GM19452 (cell line): Measurements from ENCODE around the gene ZNF677.
A peak's percentile ranks its signal among the peaks of the same experiment; 100 is the strongest.
"Not testable (repeated sequence)": the region's sequence is repeated elsewhere in the genome, so short reads cannot be mapped to it uniquely, and the experiment has no call there.

Experiments used
- ATAC-seq: cut with Tn5 transposase; IDR thresholded peaks from one replicate; pipeline ENCODE4 v1.9.1; 2021; ENCODE audit not compliant: unreplicated experiment

The ZNF677 gene

DNA sequence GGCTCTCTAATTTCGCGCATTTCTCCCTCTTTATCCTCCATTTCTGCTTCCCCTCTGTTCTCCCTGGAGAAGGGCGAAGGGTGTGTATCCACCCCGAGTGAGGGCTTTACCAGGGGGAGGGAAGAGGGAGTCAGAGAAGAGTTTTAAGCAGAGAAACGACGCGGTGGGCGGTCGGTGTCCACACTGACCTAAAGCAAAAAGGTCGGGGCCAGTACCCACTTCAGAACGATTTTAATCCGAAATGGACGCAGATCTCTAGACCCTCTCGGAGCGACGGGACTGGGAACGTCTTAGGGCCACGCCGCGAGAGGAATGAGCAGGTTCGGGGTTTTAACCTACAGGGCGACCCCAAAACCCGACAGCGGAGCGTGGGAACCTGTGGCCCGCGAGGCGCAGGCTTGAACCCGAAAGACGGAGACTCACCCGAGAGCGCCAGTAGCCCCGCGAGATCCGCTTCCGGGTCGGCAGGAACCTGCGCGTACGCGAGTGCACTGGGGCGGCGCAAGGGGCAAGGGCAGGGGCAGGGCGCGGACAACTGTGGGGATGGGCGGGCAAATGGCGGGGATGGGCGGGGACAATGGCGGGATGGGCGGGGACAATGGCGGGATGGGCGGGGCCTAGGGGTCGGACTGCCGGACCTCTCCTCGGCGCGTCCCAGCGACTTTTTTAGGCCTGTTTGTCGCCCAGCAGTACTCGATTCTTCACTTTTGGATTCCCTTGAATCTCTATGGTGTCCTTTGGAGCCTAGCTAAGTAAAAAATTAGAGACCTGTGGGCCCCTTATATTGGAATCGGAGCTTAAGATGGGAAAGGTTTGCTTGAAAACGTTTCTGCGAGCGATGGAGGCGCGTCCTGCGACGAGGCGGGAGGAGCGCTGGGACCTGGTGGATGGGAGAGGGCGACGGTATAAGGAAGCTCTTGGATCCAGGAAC, at the start of gene ZNF677:
TSS of gene ZNF677 (minus strand) at position 463 of the 931 bp plus-strand sequence. CDS start 3,323 bp downstream, outside the sequence.
- no peak for ATAC-seq

DNA sequence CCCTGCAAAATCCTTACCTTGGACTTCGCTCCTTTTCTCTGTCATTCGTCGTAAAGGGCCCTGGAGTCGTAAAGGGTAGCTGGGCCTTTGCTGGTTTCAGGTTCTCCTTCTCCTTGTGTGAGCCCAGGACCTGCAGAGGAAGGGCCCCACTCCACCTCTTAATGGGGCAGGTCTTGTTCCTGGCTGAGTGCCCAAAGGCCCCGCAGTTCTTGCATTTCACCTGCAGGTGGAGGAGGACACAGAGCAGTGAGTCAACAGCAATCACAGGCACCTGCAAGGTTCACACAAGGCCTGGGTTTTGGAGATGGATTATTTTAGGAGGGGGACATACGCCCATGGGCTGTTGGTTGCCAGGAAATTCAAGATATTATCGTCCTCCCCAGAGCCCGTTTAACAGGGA, 46.7 kb upstream of the ZNF677 start:
- ATAC-seq: not testable (repeated sequence)

- no peak for ATAC-seq
Observed at GRCh38 chr19:53294786-53295441, 40.2 kb upstream of the ZNF677 start.

DNA sequence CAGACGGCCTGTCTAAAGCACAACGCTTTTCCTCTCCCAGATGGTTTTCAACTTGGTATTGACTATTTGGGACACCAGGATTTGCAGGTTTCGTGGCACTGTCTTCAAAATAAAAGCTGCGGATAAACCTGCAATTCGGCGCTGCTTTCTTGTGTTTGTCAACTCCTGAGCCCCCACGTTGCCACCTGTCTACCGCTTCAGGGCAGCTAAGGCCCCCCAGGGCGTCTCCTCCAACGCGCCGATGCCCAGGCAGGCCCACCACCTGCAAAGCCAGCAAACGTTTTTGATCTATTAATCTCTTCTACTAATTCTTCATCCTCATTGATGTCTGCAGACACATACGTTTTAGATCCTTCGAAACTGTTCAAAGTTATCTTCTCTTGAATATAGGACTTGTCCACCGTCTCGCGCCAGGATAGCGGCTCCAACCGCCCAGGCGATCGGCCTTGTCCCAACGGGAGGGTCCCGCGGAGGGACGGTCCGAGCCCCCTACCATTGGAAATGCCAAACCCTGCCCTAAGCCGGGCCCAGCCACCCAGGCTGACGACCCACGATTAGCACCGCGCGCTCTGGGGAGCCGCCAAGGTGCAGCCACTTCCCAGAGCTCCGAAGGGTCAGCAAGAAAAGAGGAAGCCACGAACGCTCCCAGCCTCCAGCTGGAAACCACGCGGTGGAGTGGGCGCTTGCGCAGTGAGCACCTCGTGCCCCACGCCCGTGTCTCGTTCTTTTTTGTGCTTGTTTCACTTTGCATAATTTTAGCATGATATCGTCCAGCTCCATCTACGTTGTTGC, 36.3 kb upstream of the ZNF677 start:
- ATAC-seq: no peak

- no peak for ATAC-seq
Observed at GRCh38 chr19:53285087-53285486, 30.4 kb upstream of the ZNF677 start.

DNA sequence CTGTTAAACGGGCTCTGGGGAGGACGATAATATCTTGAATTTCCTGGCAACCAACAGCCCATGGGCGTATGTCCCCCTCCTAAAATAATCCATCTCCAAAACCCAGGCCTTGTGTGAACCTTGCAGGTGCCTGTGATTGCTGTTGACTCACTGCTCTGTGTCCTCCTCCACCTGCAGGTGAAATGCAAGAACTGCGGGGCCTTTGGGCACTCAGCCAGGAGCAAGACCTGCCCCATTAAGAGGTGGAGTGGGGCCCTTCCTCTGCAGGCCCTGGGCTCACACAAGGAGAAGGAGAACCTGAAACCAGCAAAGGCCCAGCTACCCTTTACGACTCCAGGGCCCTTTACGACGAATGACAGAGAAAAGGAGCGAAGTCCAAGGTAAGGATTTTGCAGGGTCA, 27.3 kb upstream of the ZNF677 start:
- not testable (repeated sequence) for ATAC-seq

DNA sequence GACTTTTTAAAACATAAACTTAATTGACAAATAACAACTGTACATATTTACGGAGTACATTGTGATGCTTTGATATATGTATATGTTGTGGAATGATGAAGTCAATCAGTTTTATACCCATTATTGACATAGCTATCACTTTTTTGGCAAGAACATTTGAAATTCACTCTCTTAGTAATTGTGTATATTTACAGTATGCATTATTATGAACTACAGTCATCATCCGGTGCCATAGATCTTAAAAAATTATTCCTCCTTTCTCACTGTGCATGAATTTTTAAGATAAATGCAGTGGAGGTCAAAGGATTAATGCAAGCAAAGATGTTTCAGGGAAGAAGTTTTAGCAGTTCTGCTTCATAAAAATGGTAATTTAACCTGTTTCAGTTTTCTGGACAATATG, 20.8 kb upstream of the ZNF677 start:
- ATAC-seq: no peak

GRCh38 chr19:53272044-53272443, 17.4 kb upstream of the ZNF677 start:
- ATAC-seq: no peak

- ATAC-seq: not testable (repeated sequence)
Observed at GRCh38 chr19:53269861-53270260, 15.2 kb upstream of the ZNF677 start.

GRCh38 chr19:53267623-53268022, 12.9 kb upstream of the ZNF677 start, which contains the start of gene VN1R4:
Gene VN1R4, minus strand, starts transcription at chr19:53267723. Its CDS starts 58 bp downstream, at chr19:53267665.
- ATAC-seq: not testable (repeated sequence)

- ATAC-seq: not testable (repeated sequence)
Observed at GRCh38 chr19:53257715-53258342, 3.2 kb upstream of the ZNF677 start, which contains the start of gene VN1R2. Gene VN1R2, plus strand, starts transcription at chr19:53258292. Its CDS starts 84 bp downstream, at chr19:53258376.

DNA sequence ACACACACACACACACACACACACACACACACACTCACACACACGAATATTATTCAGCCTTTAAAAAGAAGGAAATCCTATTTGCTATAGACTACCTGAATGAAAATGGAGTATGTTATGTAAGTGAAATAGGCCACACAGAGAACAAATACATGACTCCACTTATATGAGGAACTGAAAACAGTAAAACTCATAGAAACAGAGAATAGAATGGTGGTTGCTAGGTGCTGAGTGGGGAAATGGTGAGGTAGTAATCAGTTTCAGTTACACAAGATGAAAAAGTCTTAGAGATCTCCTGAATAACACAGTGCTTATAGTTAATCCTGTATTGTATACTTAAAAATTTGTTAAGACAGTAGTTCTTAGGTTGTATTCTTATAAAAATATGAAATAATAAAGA, 8.2 kb downstream of the ZNF677 start:
- ATAC-seq: no peak

DNA sequence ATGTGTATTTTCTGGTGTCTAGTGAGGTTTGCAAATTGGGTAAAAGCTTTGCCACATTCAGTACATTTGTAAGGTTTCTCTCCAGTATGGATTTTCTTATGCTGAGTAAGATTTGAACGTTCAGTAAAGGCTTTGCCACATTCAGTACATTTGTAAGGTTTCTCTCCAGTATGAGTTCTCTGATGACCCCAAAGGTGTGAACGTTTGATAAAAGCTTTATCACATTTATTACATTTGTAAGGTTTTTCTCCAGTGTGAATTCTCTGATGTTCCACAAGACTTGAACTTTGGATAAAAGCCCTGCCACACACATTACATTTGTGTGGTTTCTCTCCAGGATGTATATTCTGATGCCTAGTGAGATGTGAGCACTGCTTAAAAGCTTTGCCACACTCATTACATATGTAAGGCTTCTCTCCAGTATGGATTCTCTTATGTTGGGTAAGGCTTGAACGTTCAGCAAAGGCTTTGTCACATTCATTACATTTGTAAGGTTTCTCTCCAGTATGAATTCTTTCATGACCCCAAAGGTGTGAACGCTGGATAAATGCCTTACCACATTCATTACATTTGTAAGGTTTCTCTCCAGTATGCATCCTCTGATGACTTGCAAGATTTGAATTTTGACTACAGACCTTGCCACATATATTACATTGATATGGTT, 17.4 kb downstream of the ZNF677 start:
- no peak for ATAC-seq

DNA sequence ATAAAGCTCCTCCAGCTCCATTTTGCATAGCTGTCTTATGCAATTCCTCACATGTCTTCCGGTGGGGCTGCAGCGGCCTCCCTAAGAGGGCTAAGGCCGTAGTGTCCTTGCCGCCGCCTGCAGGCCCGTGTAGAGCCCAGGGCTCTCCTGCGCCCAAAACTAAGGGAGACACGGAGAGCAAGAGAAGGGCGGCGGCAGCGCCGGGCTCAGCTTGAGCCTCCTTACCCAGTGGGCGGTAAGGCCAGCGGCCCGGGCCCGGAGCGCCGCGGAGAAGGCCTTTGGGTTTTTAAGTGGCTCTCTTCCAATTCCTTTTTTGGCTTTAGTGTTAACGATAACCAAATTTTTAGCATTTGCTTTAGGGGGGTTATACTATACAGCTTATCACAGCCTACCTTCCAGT, 30.1 kb downstream of the ZNF677 start:
- ATAC-seq: no peak

DNA sequence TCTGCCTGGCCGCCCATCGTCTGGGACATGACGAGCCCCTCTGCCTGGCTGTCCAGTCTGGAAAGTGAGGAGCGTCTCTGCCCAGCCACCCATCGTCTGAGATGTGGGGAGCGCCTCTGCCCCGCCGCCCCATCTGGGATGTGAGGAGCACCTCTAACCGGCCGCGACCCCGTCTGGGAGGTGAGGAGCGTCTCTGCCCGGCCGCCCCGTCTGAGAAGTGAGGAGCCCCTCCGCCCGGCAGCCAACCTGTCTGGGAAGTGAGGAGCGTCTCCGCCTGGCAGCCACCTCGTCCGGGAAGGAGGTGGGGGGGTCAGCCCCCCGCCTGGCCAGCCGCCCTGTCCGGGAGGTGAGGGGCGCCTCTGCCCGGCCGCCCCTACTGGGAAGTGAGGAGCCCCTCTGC, 32.0 kb downstream of the ZNF677 start:
- ATAC-seq: not testable (repeated sequence)

GRCh38 chr19:53212703-53213320, 41.9 kb downstream of the ZNF677 start:
- no peak for ATAC-seq

DNA sequence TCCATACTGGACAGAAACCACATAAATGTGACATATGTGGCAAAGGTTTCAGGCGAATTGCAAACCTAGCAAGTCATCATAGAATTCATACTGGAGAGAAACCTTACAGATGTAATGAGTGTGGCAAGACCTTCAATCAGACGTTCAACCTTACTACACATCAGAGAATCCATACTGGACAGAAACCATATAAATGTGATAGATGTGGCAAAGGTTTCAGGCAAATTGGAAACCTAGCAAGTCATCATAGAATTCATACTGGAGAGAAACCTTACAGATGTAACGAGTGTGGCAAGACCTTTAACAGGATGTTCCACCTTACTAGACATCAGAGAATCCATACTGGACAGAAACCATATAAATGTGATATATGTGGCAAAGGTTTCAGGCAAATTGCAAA, 43.1 kb downstream of the ZNF677 start:
- not testable (repeated sequence) for ATAC-seq

GRCh38 chr19:53196777-53197396, 57.8 kb downstream of the ZNF677 start:
- peak; percentile 65 for ATAC-seq

GRCh38 chr19:53195265-53195903, 59.3 kb downstream of the ZNF677 start:
- ATAC-seq: no peak
